IPS-NIHi11 (cell line): ENCODE results near the gene EIF4A2.
A peak's percentile ranks its signal among the peaks of the same experiment; 100 is the strongest.

ENCODE experiments used
- DNase-seq: peaks from one replicate; pipeline ENCODE4 v3.0.0; 2012; ENCODE audit warnings: mixed read lengths, low spot score

EIF4A2 gene

GRCh38 chr3:186783058-186783730, at the start of gene EIF4A2:
EIF4A2 (plus strand) TSS chr3:186783577; CDS start chr3:186783611, 34 bp downstream.
- peak; percentile 96 for DNase-seq

GRCh38 chr3:186742618-186743380, 40.6 kb upstream of the EIF4A2 start:
- no peak for DNase-seq

- DNase-seq: no peak
Observed at GRCh38 chr3:186743666-186744065, 39.7 kb upstream of the EIF4A2 start.

- peak; percentile 71 for DNase-seq
Observed at GRCh38 chr3:186746008-186746407, 37.4 kb upstream of the EIF4A2 start.

- no peak for DNase-seq
Observed at GRCh38 chr3:186750316-186750715, 33.1 kb upstream of the EIF4A2 start.

GRCh38 chr3:186751480-186751879, 31.9 kb upstream of the EIF4A2 start:
- no peak for DNase-seq

GRCh38 chr3:186754006-186754405, 29.4 kb upstream of the EIF4A2 start:
- DNase-seq: no peak

- no peak for DNase-seq
Observed at GRCh38 chr3:186754871-186755270, 28.5 kb upstream of the EIF4A2 start.

GRCh38 chr3:186757214-186757613, 26.2 kb upstream of the EIF4A2 start:
- no peak for DNase-seq

GRCh38 chr3:186757686-186758220, 25.6 kb upstream of the EIF4A2 start:
- no peak for DNase-seq

- no peak for DNase-seq
Observed at GRCh38 chr3:186759231-186759930, 24.0 kb upstream of the EIF4A2 start.

GRCh38 chr3:186760141-186760833, 23.1 kb upstream of the EIF4A2 start:
- no peak for DNase-seq

GRCh38 chr3:186760897-186761447, 22.4 kb upstream of the EIF4A2 start:
- no peak for DNase-seq

- DNase-seq: no peak
Observed at GRCh38 chr3:186772281-186772694, 11.1 kb upstream of the EIF4A2 start.

- DNase-seq: no peak
Observed at GRCh38 chr3:186772701-186773417, 10.5 kb upstream of the EIF4A2 start.

- DNase-seq: no peak
Observed at GRCh38 chr3:186775999-186776398, 7.4 kb upstream of the EIF4A2 start.

GRCh38 chr3:186779204-186779603, 4.2 kb upstream of the EIF4A2 start:
- DNase-seq: no peak

GRCh38 chr3:186782542-186783057, 777 bp upstream of the EIF4A2 start:
- no peak for DNase-seq

- DNase-seq: peak; percentile 81
Observed at GRCh38 chr3:186783731-186784515, 546 bp downstream of the EIF4A2 start.
